ENCODE measurements around the gene MBD4.
A peak's percentile ranks its signal among the peaks of the same experiment; 100 is the strongest.
"Not testable (repeated sequence)": the region's sequence is repeated elsewhere in the genome, so short reads cannot be mapped to it uniquely, and the experiment has no call there.

Gene MBD4

GRCh38 chr3:129482721-129483120 is 43.0 kb upstream of the MBD4 start:
- TF ChIP-seq ZFX (IDR thresholded peaks at IDR 0.05; ENCODE audit: borderline replicate concordance) (no peak), CTCF (IDR thresholded peaks at IDR 0.05) (peak; percentile 10; the same call in 1 of the 2 replicates)
- H3K27ac ChIP-seq, result no peak overlapping the region

- TF ChIP-seq CTCF (IDR thresholded peaks at IDR 0.05) (no peak), ZFX (IDR thresholded peaks at IDR 0.05; ENCODE audit: borderline replicate concordance) (no peak)
- H3K27ac ChIP-seq, result no peak overlapping the region
Measured at GRCh38 chr3:129481766-129482332, 42.1 kb upstream of the MBD4 start.

- H3K27ac ChIP-seq, result not testable (repeated sequence)
Measured at GRCh38 chr3:129481225-129481765, 41.5 kb upstream of the MBD4 start.

- TF ChIP-seq ZFX (IDR thresholded peaks at IDR 0.05; ENCODE audit: borderline replicate concordance) (no peak), CTCF (IDR thresholded peaks at IDR 0.05) (no peak)
- H3K27ac ChIP-seq, result no peak overlapping the region
Measured at GRCh38 chr3:129476586-129476985, 36.8 kb upstream of the MBD4 start.

GRCh38 chr3:129475863-129476262 is 36.1 kb upstream of the MBD4 start:
- no peak overlapping the region for H3K27ac ChIP-seq
- TF ChIP-seq ZFX (IDR thresholded peaks at IDR 0.05; ENCODE audit: borderline replicate concordance) (no peak), CTCF (IDR thresholded peaks at IDR 0.05) (no peak)

GRCh38 chr3:129474984-129475804 is 35.4 kb upstream of the MBD4 start:
- H3K27ac ChIP-seq, result no peak overlapping the region
- no peak for TF ChIP-seq ZFX (IDR thresholded peaks at IDR 0.05; ENCODE audit: borderline replicate concordance)

- H3K27ac ChIP-seq, result no peak overlapping the region
- TF ChIP-seq CTCF (IDR thresholded peaks at IDR 0.05) (no peak), ZFX (IDR thresholded peaks at IDR 0.05; ENCODE audit: borderline replicate concordance) (no peak)
Measured at GRCh38 chr3:129473769-129474152, 34.0 kb upstream of the MBD4 start.

- TF ChIP-seq CTCF (IDR thresholded peaks at IDR 0.05) (no peak), ZFX (IDR thresholded peaks at IDR 0.05; ENCODE audit: borderline replicate concordance) (no peak)
- H3K27ac ChIP-seq, result no peak overlapping the region
Measured at GRCh38 chr3:129473067-129473768, 33.5 kb upstream of the MBD4 start.
